ENCODE measurements around the gene KDELR3.
"Not testable (repeated sequence)": the region's sequence is repeated elsewhere in the genome, so short reads cannot be mapped to it uniquely, and the experiment has no call there.

Gene KDELR3

GRCh38 chr22:38467438-38467903 lies 425 bp upstream of the KDELR3 start:
- Histone ChIP-seq H3K4me3 (ENCODE audit: insufficient read depth, low read depth, low read length, poor library complexity, severe bottlenecking) (peak overlapping the region; percentile 29), H3K27me3 (replicated peaks; ENCODE audit: control insufficient read depth, insufficient read depth, low read length, poor library complexity, severe bottlenecking) (peaks cover 7% of the 10 kb centered on the region), H3K9me3 (ENCODE audit: control insufficient read depth, low read length) (no peaks in the 10 kb centered on the region), H3K4me1 (ENCODE audit: control insufficient read depth, insufficient read depth, low read length, poor library complexity, severe bottlenecking) (peaks cover 3% of the 10 kb centered on the region), H3K36me3 (ENCODE audit: control insufficient read depth, insufficient read depth, low read length) (no peaks in the 10 kb centered on the region), H3K27ac (ENCODE audit: insufficient read depth, low read length, poor library complexity, severe bottlenecking) (no peak overlapping the region)
- DNase-seq: no peak

- Histone ChIP-seq H3K4me1 (ENCODE audit: control insufficient read depth, insufficient read depth, low read length, poor library complexity, severe bottlenecking) (peaks cover 3% of the 10 kb centered on the region), H3K9me3 (ENCODE audit: control insufficient read depth, low read length) (no peaks in the 10 kb centered on the region), H3K27ac (ENCODE audit: insufficient read depth, low read length, poor library complexity, severe bottlenecking) (no peak overlapping the region), H3K4me3 (ENCODE audit: insufficient read depth, low read depth, low read length, poor library complexity, severe bottlenecking) (peak overlapping the region; percentile 29), H3K36me3 (ENCODE audit: control insufficient read depth, insufficient read depth, low read length) (no peaks in the 10 kb centered on the region), H3K27me3 (replicated peaks; ENCODE audit: control insufficient read depth, insufficient read depth, low read length, poor library complexity, severe bottlenecking) (peaks cover 7% of the 10 kb centered on the region)
- DNase-seq: no peak
Measured at GRCh38 chr22:38468443-38469305, 778 bp downstream of the KDELR3 start.

GRCh38 chr22:38469306-38469781 lies 1.4 kb downstream of the KDELR3 start:
- Histone ChIP-seq H3K4me1 (ENCODE audit: control insufficient read depth, insufficient read depth, low read length, poor library complexity, severe bottlenecking) (peaks cover 3% of the 10 kb centered on the region), H3K36me3 (ENCODE audit: control insufficient read depth, insufficient read depth, low read length) (no peaks in the 10 kb centered on the region), H3K4me3 (ENCODE audit: insufficient read depth, low read depth, low read length, poor library complexity, severe bottlenecking) (no peak overlapping the region), H3K9me3 (ENCODE audit: control insufficient read depth, low read length) (no peaks in the 10 kb centered on the region), H3K27me3 (replicated peaks; ENCODE audit: control insufficient read depth, insufficient read depth, low read length, poor library complexity, severe bottlenecking) (peaks cover 7% of the 10 kb centered on the region), H3K27ac (ENCODE audit: insufficient read depth, low read length, poor library complexity, severe bottlenecking) (no peak overlapping the region)
- no peak for DNase-seq

GRCh38 chr22:38470179-38470578 lies 2.3 kb downstream of the KDELR3 start:
- not testable (repeated sequence) for H3K4me1 ChIP-seq (ENCODE audit: control insufficient read depth, insufficient read depth, low read length, poor library complexity, severe bottlenecking); H3K4me3 ChIP-seq (ENCODE audit: insufficient read depth, low read depth, low read length, poor library complexity, severe bottlenecking); DNase-seq; H3K36me3 ChIP-seq (ENCODE audit: control insufficient read depth, insufficient read depth, low read length); H3K27me3 ChIP-seq (replicated peaks; ENCODE audit: control insufficient read depth, insufficient read depth, low read length, poor library complexity, severe bottlenecking); H3K27ac ChIP-seq (ENCODE audit: insufficient read depth, low read length, poor library complexity, severe bottlenecking); H3K9me3 ChIP-seq (ENCODE audit: control insufficient read depth, low read length)

GRCh38 chr22:38471237-38471636 lies 3.3 kb downstream of the KDELR3 start:
- Histone ChIP-seq H3K4me1 (ENCODE audit: control insufficient read depth, insufficient read depth, low read length, poor library complexity, severe bottlenecking) (peaks cover 3% of the 10 kb centered on the region), H3K27me3 (replicated peaks; ENCODE audit: control insufficient read depth, insufficient read depth, low read length, poor library complexity, severe bottlenecking) (peaks cover 7% of the 10 kb centered on the region), H3K27ac (ENCODE audit: insufficient read depth, low read length, poor library complexity, severe bottlenecking) (no peak overlapping the region), H3K4me3 (ENCODE audit: insufficient read depth, low read depth, low read length, poor library complexity, severe bottlenecking) (no peak overlapping the region), H3K36me3 (ENCODE audit: control insufficient read depth, insufficient read depth, low read length) (no peaks in the 10 kb centered on the region), H3K9me3 (ENCODE audit: control insufficient read depth, low read length) (no peaks in the 10 kb centered on the region)
- no peak for DNase-seq

- H3K4me1 ChIP-seq (ENCODE audit: control insufficient read depth, insufficient read depth, low read length, poor library complexity, severe bottlenecking): no peaks in the 10 kb centered on the region
Measured at GRCh38 chr22:38474003-38474607, 6.2 kb downstream of the KDELR3 start.

GRCh38 chr22:38477585-38477984 lies 9.7 kb downstream of the KDELR3 start:
- DNase-seq: no peak
- Histone ChIP-seq H3K27me3 (replicated peaks; ENCODE audit: control insufficient read depth, insufficient read depth, low read length, poor library complexity, severe bottlenecking) (no peaks in the 10 kb centered on the region), H3K36me3 (ENCODE audit: control insufficient read depth, insufficient read depth, low read length) (peaks cover 9% of the 10 kb centered on the region), H3K4me3 (ENCODE audit: insufficient read depth, low read depth, low read length, poor library complexity, severe bottlenecking) (no peak overlapping the region), H3K27ac (ENCODE audit: insufficient read depth, low read length, poor library complexity, severe bottlenecking) (no peak overlapping the region), H3K4me1 (ENCODE audit: control insufficient read depth, insufficient read depth, low read length, poor library complexity, severe bottlenecking) (no peaks in the 10 kb centered on the region), H3K9me3 (ENCODE audit: control insufficient read depth, low read length) (no peaks in the 10 kb centered on the region)

More at GRCh38 chr22:38474003-38474607, 6.2 kb downstream of the KDELR3 start:
- H3K9me3 ChIP-seq (ENCODE audit: control insufficient read depth, low read length): no peaks in the 10 kb centered on the region
- H3K27me3 ChIP-seq (replicated peaks; ENCODE audit: control insufficient read depth, insufficient read depth, low read length, poor library complexity, severe bottlenecking): no peaks in the 10 kb centered on the region
- no peak overlapping the region for H3K27ac ChIP-seq (ENCODE audit: insufficient read depth, low read length, poor library complexity, severe bottlenecking)
- H3K36me3 ChIP-seq (ENCODE audit: control insufficient read depth, insufficient read depth, low read length): no peaks in the 10 kb centered on the region
- no peak overlapping the region for H3K4me3 ChIP-seq (ENCODE audit: insufficient read depth, low read depth, low read length, poor library complexity, severe bottlenecking)
- no peak for DNase-seq

GRCh38 chr22:38479096-38479837 lies 11.4 kb downstream of the KDELR3 start:
- H3K4me3 ChIP-seq (ENCODE audit: insufficient read depth, low read depth, low read length, poor library complexity, severe bottlenecking): no peak overlapping the region
- no peak for DNase-seq
- H3K4me1 ChIP-seq (ENCODE audit: control insufficient read depth, insufficient read depth, low read length, poor library complexity, severe bottlenecking): no peaks in the 10 kb centered on the region
- peaks cover 26% of the 10 kb centered on the region for H3K36me3 ChIP-seq (ENCODE audit: control insufficient read depth, insufficient read depth, low read length)
- H3K27ac ChIP-seq (ENCODE audit: insufficient read depth, low read length, poor library complexity, severe bottlenecking): no peak overlapping the region
- no peaks in the 10 kb centered on the region for H3K27me3 ChIP-seq (replicated peaks; ENCODE audit: control insufficient read depth, insufficient read depth, low read length, poor library complexity, severe bottlenecking)
- no peaks in the 10 kb centered on the region for H3K9me3 ChIP-seq (ENCODE audit: control insufficient read depth, low read length)

DNA sequence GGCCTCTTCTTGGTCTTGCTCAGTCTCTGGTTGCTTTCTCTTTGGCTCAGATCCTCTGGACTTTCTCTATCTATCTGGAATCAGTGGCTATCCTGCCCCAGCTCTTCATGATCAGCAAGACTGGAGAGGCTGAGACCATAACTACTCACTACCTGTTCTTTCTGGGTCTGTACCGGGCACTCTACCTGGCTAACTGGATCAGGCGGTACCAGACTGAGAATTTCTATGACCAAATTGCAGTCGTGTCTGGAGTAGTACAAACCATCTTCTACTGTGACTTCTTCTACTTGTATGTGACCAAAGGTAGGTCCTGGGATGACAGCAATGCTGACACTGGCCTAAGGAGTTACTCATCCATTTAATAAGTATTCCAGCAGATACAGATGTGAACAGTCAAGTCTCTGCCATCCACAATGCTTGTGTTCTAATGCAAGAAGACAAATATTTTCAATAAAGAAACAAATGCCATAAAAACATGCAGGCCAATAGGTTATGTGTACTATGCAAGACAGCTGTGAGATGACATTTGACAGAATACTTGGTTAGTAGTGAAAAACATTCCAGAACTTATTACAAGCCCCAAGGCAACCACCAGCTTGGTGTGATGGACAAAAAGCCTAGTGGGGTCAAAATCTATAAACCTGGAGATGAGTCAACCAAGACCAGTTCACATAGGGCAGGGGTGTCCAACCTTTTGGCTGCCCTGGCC lies 13.4 kb downstream of the KDELR3 start:
- peaks cover 43% of the 10 kb centered on the region for H3K36me3 ChIP-seq (ENCODE audit: control insufficient read depth, insufficient read depth, low read length)
- H3K4me1 ChIP-seq (ENCODE audit: control insufficient read depth, insufficient read depth, low read length, poor library complexity, severe bottlenecking): peaks cover 3% of the 10 kb centered on the region
- H3K27ac ChIP-seq (ENCODE audit: insufficient read depth, low read length, poor library complexity, severe bottlenecking): no peak overlapping the region
- DNase-seq: no peak
- no peaks in the 10 kb centered on the region for H3K9me3 ChIP-seq (ENCODE audit: control insufficient read depth, low read length)
- H3K27me3 ChIP-seq (replicated peaks; ENCODE audit: control insufficient read depth, insufficient read depth, low read length, poor library complexity, severe bottlenecking): no peaks in the 10 kb centered on the region
- no peak overlapping the region for H3K4me3 ChIP-seq (ENCODE audit: insufficient read depth, low read depth, low read length, poor library complexity, severe bottlenecking)
